NCI-H1048 (cell line): Measurements from ENCODE around the gene HOXC5.

Experiments
- DNase-seq: peaks from one replicate; lab custom pipeline; 2025; lab: John Stamatoyannopoulos, UW

The HOXC5 gene

GRCh38 chr12:54047160-54047963, 14.5 kb downstream of the HOXC5 start:
- no peak for DNase-seq

- no peak for DNase-seq
Observed at GRCh38 chr12:54047964-54048303, 15.1 kb downstream of the HOXC5 start.

DNA sequence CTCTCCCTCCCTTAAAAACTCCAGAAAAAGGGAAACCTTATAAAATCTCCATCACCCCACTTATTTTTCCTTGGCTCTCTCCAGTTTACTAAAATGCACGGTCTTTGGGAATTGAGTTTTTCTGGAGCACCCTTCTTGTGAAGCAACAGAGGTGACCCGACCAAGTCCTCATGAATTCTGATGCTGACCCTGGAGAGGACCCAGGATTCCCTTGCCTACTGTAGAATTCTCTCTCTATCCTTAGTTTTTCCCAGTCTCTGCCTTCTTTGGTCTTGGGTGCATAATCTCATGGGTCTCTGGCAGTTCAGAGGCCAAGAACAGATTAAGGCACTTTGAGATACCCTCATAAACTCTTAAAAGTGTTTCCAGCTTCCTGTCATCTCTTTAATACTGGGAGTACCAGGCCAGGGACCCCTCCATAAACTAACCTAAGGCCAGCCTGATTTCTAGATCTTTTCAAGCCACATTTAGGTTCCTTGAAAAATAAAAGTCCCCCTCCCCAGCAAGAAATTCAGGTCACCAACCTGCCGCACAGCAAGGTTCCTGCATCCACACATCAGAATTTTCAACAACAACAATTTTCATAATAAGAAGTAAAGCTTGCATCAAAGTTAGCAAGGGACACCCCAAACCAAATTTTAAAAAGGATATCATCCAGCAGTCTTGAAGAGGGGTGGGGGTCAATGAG, 15.7 kb downstream of the HOXC5 start:
- DNase-seq = no peak

- no peak for DNase-seq
Observed at GRCh38 chr12:54049108-54049507, 16.3 kb downstream of the HOXC5 start.

- DNase-seq = no peak
Observed at GRCh38 chr12:54050482-54050810, 17.6 kb downstream of the HOXC5 start.

DNA sequence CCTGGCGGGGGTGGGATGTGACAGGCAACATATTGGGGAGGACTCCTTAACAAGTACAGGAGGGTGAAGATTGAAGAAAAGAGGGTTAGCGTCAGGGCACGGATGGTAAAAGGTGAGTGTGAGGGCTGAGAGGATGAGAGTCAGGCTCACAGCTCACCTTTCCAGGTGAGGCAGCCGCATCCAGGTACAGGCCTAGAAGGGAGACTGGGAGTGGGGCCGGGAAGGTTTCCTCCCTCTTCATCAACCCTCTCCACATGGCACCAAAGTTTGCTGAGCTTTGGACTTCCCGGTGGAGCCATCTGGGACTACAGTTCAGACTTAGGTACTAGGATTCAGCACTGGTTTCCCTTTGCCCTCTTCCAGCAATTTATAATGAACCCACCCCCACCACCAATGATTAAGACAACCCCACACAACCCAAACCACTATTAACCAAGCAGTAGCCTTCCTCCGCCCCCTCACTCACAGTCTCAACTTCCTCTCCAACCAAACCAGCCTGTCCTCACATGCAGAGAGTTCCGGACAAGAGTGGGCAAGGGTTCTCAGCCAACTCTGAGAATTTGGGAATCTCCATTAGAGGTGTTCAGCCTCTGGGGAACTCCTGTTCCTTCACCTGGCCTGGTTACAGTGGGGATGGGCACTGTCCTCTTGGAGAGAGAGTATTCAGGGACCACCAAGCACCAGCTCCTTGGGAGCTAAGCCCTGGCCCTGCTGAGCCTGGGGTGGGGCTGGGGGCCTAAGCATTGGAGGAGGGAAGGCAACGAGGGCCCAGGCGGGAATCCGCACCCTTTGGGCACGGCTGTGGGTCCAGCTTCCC, 18.4 kb downstream of the HOXC5 start:
- DNase-seq = no peak

- DNase-seq = no peak
Observed at GRCh38 chr12:54051874-54052437, 19.1 kb downstream of the HOXC5 start.

DNA sequence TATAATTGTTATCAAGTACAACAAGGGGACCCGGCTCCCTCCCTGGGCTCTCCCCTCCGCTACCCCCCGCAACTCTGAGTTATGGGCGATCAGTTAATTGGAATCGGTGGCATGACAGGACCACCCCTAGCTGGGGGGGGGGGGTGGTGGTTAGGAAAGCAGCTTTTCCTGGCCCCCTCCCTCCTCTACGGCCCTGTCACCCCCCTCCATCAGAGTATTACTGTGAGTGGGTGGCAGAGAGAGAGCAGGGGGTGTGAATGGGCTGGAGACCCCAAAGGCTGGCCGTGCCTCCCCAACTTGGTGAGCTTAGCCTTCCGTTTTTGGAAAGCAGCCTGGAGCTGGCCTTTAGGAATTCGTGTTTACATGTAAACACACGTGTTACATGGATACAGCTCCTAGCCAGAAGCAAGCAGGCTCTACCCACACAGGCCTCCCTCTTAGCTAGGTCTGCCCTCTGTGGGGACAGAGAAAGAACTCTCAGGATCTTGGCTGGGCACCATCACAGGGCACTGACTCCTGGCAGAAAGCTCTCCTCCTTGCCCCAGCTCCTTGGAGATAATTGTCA, 19.7 kb downstream of the HOXC5 start:
- DNase-seq = no peak

- no peak for DNase-seq
Observed at GRCh38 chr12:54053003-54053750, 20.3 kb downstream of the HOXC5 start.

DNA sequence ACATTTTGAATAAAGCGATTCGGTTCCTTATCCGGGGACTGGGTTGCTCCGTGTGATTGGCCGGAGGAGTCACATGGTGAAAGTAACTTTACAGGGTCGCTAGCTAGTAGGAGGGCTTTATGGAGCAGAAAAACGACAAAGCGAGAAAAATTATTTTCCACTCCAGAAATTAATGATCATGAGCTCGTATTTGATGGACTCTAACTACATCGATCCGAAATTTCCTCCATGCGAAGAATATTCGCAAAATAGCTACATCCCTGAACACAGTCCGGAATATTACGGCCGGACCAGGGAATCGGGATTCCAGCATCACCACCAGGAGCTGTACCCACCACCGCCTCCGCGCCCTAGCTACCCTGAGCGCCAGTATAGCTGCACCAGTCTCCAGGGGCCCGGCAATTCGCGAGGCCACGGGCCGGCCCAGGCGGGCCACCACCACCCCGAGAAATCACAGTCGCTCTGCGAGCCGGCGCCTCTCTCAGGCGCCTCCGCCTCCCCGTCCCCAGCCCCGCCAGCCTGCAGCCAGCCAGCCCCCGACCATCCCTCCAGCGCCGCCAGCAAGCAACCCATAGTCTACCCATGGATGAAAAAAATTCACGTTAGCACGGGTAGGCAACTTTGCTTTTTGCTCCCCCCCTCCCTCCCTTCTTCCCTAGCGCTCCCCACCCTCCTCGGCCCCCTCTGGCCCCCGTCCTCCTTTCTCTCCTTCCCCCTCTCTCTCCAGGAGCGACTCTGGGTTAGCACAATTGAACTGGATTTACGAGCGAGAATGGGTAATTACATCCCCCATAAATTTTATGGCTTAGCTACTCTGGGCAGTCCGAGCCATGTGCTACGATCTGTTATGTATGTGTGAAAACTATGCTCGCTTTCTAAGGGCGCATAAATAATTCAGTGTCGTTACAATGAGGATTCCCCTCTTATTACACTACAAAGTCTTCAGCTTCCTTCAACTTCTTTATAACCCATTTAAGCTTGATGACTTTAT, 21.2 kb downstream of the HOXC5 start, which contains the start of gene HOXC4:
TSS of gene HOXC4 (plus strand) at position 85 of the 991 bp plus-strand sequence. CDS start at position 173, 88 bp downstream.
- no peak for DNase-seq

- no peak for DNase-seq
Observed at GRCh38 chr12:54054742-54055194, 21.9 kb downstream of the HOXC5 start.

- DNase-seq = no peak
Observed at GRCh38 chr12:54055552-54055951, 22.7 kb downstream of the HOXC5 start.

- DNase-seq = no peak
Observed at GRCh38 chr12:54056110-54056509, 23.3 kb downstream of the HOXC5 start.

DNA sequence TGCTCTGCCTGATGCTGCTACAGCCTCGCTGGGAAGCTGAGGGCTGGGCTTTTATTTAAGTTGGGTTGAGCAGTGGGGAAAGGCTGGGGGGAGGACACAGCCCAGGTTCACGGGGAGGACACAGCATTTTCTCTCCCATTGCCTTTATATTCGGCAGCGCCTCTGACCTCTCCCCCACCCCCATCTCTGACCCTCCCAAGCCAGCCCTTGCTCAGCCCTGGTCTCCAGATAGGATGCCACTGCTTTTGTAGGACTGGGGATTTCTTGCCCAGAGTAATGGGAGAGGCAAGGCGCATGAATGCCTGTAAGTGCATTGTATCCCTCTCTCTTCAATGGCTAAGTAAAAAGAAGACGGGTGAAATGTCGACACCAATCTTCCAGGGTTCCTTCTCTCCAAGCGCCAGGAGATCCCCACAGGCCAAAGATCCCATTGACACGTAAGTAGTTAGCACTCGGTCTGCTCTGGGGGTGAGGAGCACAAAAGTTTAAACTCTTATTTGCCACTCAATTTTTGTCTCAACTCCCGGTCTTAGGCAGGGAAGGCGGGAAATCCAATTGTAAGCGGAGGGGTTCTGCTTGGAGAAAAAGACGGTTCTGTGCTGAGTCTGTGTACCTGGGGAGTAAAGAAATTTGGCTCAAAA, 25.4 kb downstream of the HOXC5 start:
- DNase-seq = no peak

DNA sequence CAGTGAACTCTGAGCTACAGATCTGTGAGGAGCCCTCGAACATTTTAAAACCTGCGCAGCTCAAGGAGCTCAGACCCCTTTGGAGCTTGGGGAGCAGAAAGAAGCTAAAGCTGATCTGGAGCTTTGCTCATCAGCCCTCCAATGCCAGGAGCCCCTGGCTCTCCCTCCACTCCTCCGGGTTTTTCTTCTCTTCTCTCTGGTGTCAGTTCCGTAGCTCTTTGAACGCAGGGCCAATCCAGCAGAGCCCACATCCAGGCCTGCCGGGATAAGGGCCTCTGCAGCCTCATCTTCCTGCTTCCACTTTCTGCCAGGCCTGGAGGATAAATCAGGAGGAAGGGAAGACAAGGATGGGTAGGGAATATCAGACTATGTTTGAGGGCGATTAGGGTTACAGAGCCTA, 26.8 kb downstream of the HOXC5 start:
- no peak for DNase-seq

- no peak for DNase-seq
Observed at GRCh38 chr12:54060174-54060974, 27.5 kb downstream of the HOXC5 start.

DNA sequence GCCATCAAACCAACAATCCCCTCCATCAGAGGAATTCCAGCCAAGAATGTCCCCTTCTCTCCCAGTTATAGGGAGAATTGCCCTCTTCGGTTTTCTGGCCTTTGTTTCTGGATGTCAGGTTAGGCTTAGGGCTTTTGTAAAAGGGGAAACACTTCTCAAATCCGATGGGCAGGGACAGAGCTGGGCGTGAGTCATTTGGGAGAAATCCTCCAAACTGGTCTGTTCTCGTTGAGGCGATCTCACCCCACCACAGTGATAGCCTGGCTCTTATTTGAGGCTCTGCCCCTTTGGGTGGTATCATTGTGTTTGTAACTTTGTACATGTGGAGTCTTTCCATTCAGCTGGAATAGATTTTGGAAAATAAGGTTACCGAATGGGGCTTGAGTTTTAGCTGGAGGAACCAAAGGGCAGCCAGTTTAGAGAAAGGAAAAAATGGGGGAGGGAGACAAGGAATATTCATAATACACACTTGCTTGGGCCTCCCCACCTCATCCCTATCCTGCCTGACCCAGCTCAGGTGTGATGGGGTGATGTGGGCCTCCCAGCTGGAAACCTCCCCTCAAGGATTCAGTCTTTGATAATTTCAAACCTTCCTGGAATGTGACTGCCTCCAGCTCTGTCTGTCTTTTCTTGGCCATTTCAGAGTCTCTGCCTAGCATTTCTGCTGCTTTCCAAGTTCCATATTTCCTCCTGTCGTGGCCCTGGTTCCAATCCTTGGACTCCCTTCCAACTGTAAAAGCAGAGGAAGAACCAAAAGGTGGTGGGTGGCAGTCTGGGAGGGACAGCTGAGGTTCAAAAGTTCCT, 28.3 kb downstream of the HOXC5 start:
- no peak for DNase-seq

- no peak for DNase-seq
Observed at GRCh38 chr12:54065677-54066076, 32.8 kb downstream of the HOXC5 start.
